Brain microvascular endothelial cell (primary cell): Measurements from ENCODE around the gene PAK6.

Experiments used
- DNase-seq: peaks from one replicate; pipeline ENCODE4 v3.0.0-alpha.2; 2020
- H3K27ac ChIP-seq: fragments of 250-450 bp; sonication (Bioruptor Pico); 2 replicates; pipeline ENCODE4 v1.5.1; 2020; ENCODE audit warnings: mild to moderate bottlenecking, moderate library complexity
- H3K27me3 ChIP-seq: fragments of 250-450 bp; sonication (Bioruptor Pico); replicated peaks from 2 replicates; pipeline ENCODE4 v1.5.1; 2020; ENCODE audit warnings: mild to moderate bottlenecking
- H3K36me3 ChIP-seq: fragments of 250-450 bp; sonication (Bioruptor Pico); replicated peaks from 2 replicates; pipeline ENCODE4 v1.5.1; 2020; ENCODE audit warnings: mild to moderate bottlenecking
- H3K4me3 ChIP-seq: 2 replicates; pipeline ENCODE4 v1.5.1; 2011; ENCODE audit warnings: low read depth, mild to moderate bottlenecking, control low read depth, low read length, moderate library complexity
- CTCF ChIP-seq: IDR thresholded peaks from 2 replicates; pipeline ENCODE4 v1.5.1; 2011; ENCODE audit warnings: low read depth, mild to moderate bottlenecking, moderate library complexity, low read length, control low read depth, inconsistent platforms; ENCODE audit errors: missing control alignments
- in situ Hi-C: cut with HindIII; loops from 2 replicates; pipeline ENCODE4 v1.10.0; 2017; ENCODE audit warnings: low sequenced_read_pairs, low pct_ligation_motif_present

Gene PAK6

GRCh38 chr15:40264321-40265153 is 25.7 kb downstream of the PAK6 start:
- H3K27me3 ChIP-seq = no peaks in the 10 kb centered on the region
- in situ Hi-C loops = no loop called here
- TF ChIP-seq CTCF = no peak
- H3K27ac ChIP-seq = no peak overlapping the region
- DNase-seq = no peak
- no peak overlapping the region for H3K4me3 ChIP-seq
- no peaks in the 10 kb centered on the region for H3K36me3 ChIP-seq

- H3K36me3 ChIP-seq = no peaks in the 10 kb centered on the region
- in situ Hi-C loops = no loop called here
- H3K27me3 ChIP-seq = no peaks in the 10 kb centered on the region
- no peak for TF ChIP-seq CTCF
- no peak overlapping the region for H3K4me3 ChIP-seq
- DNase-seq = no peak
- H3K27ac ChIP-seq = no peak overlapping the region
These were observed 26.5 kb downstream of the PAK6 start for GRCh38 chr15:40265355-40265754.

DNA sequence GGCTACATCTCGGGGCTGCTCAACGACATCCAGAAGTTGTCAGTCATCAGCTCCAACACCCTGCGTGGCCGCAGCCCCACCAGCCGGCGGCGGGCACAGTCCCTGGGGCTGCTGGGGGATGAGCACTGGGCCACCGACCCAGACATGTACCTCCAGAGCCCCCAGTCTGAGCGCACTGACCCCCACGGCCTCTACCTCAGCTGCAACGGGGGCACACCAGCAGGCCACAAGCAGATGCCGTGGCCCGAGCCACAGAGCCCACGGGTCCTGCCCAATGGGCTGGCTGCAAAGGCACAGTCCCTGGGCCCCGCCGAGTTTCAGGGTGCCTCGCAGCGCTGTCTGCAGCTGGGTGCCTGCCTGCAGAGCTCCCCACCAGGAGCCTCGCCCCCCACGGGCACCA is 27.0 kb downstream of the PAK6 start:
- no peak for TF ChIP-seq CTCF
- no peaks in the 10 kb centered on the region for H3K27me3 ChIP-seq
- DNase-seq = no peak
- H3K4me3 ChIP-seq = no peak overlapping the region
- in situ Hi-C loops = no loop called here
- no peaks in the 10 kb centered on the region for H3K36me3 ChIP-seq
- H3K27ac ChIP-seq = no peak overlapping the region

- DNase-seq = peak; percentile 96
- no peak for TF ChIP-seq CTCF
These were observed 28.0 kb downstream of the PAK6 start for GRCh38 chr15:40266828-40267304.

GRCh38 chr15:40267670-40268069 is 28.8 kb downstream of the PAK6 start:
- H3K27ac ChIP-seq = no peak overlapping the region
- in situ Hi-C loops = no loop called here
- TF ChIP-seq CTCF = no peak
- DNase-seq = no peak
- no peak overlapping the region for H3K4me3 ChIP-seq
- H3K36me3 ChIP-seq = no peaks in the 10 kb centered on the region
- H3K27me3 ChIP-seq = no peaks in the 10 kb centered on the region

More at GRCh38 chr15:40266828-40267304, 28.0 kb downstream of the PAK6 start:
- Histone ChIP-seq H3K27me3 (no peaks in the 10 kb centered on the region), H3K36me3 (no peaks in the 10 kb centered on the region), H3K4me3 (no peak overlapping the region), H3K27ac (peak overlapping the region; percentile 57)
- in situ Hi-C loops = no loop called here
